ENCODE measurements around the gene NDUFV2. TPM values are rescaled to one million over a fixed set of nuclear protein-coding genes. Genes with fewer than 3 reads are reported as not detected.

NDUFV2 gene
- total RNA-seq (2021) (182 and 215 TPM in 2 replicates), Bru-seq, nascent RNA (percentile 97 among the genes with signal in this experiment), BruChase-seq, experiment 1, labeled RNA remaining after a 2-hour chase (percentile 98 among the genes with signal in this experiment), BruChase-seq, experiment 2, labeled RNA remaining after a 6-hour chase (percentile 96 among the genes with signal in this experiment)
- long read RNA-seq, transcript NDUFV2-201 (8 exons, 930 nt) = major isoform, 629 of 643 reads
- long read RNA-seq, partial matches to known transcripts = 7 of 643 reads
- long read RNA-seq, other reads (novel, unspliced or antisense) = 7 of 643 reads

DNA sequence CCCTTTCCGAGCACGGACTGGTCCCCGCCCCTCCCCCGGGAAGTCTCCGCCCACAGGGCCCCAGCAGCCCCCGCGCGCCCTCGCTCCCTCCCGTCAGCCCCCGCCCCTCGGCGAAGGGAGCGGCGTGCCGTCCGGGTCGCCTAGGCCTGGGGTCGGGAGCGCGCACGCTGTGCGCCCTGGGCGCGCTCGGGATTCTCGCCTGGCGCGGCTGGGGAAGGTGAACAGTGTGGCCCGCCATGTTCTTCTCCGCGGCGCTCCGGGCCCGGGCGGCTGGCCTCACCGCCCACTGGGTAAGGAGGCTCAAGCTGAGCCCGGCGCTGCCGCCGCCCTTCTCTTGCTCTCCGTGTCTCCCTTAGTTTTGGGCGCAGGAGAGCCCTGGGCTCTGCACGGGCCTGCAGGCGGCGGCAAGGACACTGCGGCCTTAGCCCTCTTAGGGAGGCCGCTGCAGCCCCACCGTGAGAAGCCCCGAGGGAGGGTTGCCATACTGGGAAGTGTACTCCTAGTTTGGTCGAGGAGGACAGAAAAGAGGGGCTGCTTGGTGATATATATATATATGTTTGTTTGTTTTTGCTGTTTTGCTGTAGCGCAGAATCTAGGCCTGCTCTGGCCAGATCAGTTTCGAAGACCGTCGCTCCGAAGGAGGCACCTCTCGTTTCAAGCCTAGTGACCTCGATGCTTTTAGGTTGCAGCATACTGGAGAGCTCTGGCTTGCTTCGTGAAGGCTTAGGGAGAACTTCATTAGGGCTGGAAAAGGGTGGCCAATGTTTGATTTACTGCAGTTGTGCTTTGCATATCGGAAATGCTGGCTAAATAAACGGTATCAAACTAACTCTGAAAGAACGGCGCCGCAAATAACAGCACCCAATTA is at the start of gene NDUFV2:
NDUFV2 (plus strand) TSS at position 192 of the 868 bp plus-strand sequence; CDS start at position 237, 45 bp downstream.
- peaks cover 5% of the 10 kb centered on the region; the same call in 1 of the 2 replicates for H3F3A ChIP-seq (ENCODE audit: insufficient read depth, low read depth)
- H3K9me3 ChIP-seq (ENCODE audit: insufficient read depth, low read depth) = no peaks in the 10 kb centered on the region
- H3K79me2 ChIP-seq (ENCODE audit: low read depth) = peaks cover 57% of the 10 kb centered on the region
- peak; percentile 81 to 99 for DNase-seq
- TF ChIP-seq, protein P1, sequence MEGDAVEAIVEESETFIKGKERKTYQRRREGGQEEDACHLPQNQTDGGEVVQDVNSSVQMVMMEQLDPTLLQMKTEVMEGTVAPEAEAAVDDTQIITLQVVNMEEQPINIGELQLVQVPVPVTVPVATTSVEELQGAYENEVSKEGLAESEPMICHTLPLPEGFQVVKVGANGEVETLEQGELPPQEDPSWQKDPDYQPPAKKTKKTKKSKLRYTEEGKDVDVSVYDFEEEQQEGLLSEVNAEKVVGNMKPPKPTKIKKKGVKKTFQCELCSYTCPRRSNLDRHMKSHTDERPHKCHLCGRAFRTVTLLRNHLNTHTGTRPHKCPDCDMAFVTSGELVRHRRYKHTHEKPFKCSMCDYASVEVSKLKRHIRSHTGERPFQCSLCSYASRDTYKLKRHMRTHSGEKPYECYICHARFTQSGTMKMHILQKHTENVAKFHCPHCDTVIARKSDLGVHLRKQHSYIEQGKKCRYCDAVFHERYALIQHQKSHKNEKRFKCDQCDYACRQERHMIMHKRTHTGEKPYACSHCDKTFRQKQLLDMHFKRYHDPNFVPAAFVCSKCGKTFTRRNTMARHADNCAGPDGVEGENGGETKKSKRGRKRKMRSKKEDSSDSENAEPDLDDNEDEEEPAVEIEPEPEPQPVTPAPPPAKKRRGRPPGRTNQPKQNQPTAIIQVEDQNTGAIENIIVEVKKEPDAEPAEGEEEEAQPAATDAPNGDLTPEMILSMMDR (conservative IDR thresholded peaks at IDR 0.05) = no peak
- TF ChIP-seq EZH2 (IDR thresholded peaks at IDR 0.05; ENCODE audit: low read depth) = no peak
- no peaks in the 10 kb centered on the region for H3K27me3 ChIP-seq (ENCODE audit: insufficient read depth, low read depth)
- H2AFZ ChIP-seq = peak within 1 kb of the TSS; percentile 100
- H3K27ac ChIP-seq = peak within 1 kb of the TSS; percentile 86
- H3K9me2 ChIP-seq (ENCODE audit: insufficient read depth) = no peaks in the 10 kb centered on the region
- TSS peak; percentile 64 for BruUV-seq (replicated peaks)
- H3K36me3 ChIP-seq (ENCODE audit: low read depth) = peaks cover 9% of the 10 kb centered on the region; the same call in 1 of the 2 replicates
- H3K4me2 ChIP-seq = peak within 1 kb of the TSS; percentile 99
- intact Hi-C loops (cut with micrococcal nuclease; ENCODE audit: unreplicated experiment) = loop anchor here (1.0 to 2.0 kb wide), 5 partner anchors 15 to 490 kb away; partner anchors contain the start of gene ANKRD12
- H4K20me1 ChIP-seq (ENCODE audit: insufficient read depth) = peaks cover 41% of the 10 kb centered on the region
- POLR2A ChIA-PET (ENCODE audit: unreplicated experiment) = interaction anchor here (0.7 kb wide), 1 partner anchor 12 kb away, joined by 3 read pairs; no protein-coding TSS in a partner anchor
- CTCF ChIA-PET = interaction anchor here (0.5 to 1.1 kb wide), 3 partner anchors 29 to 232 kb away, joined by 3 to 4 read pairs (median 4); partner anchors contain the start of gene TWSG1
- peak within 1 kb of the TSS; percentile 100 for H3K4me3 ChIP-seq
- peaks cover 40% of the 10 kb centered on the region for H3K4me1 ChIP-seq (replicated peaks; ENCODE audit: insufficient read depth)

DNA sequence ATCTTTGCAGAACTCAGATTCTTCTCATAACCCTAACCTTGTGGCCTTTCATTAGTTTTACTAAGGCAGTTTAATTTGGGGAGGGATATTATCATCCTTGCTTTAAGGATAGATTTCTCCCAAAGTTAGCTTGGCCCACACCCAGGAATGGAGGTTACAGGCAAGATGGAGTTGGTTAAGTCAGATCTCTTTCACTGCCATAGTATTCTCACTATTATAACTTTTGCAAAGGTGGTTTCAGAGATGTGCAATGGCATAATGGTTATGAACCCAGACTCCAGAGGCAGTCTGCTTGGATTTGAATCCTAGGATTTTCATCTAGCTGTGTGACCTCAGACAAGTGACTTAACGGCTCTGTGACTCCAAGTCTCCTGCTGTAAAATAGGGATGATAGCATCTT is 48.7 kb upstream of the NDUFV2 start:
- BruUV-seq (replicated peaks) = no TSS peak
- Histone ChIP-seq H3K4me2 (no peak overlapping the region), H3K4me3 (no peak overlapping the region), H4K20me1 (ENCODE audit: insufficient read depth) (no peaks in the 10 kb centered on the region), H3K27me3 (ENCODE audit: insufficient read depth, low read depth) (no peaks in the 10 kb centered on the region), H3F3A (ENCODE audit: insufficient read depth, low read depth) (peaks cover 18% of the 10 kb centered on the region), H3K79me2 (ENCODE audit: low read depth) (no peaks in the 10 kb centered on the region), H3K4me1 (replicated peaks; ENCODE audit: insufficient read depth) (peaks cover 19% of the 10 kb centered on the region), H3K36me3 (ENCODE audit: low read depth) (no peaks in the 10 kb centered on the region), H3K9me2 (ENCODE audit: insufficient read depth) (no peaks in the 10 kb centered on the region), H2AFZ (no peak overlapping the region), H3K9me3 (ENCODE audit: insufficient read depth, low read depth) (peaks cover 24% of the 10 kb centered on the region), H3K27ac (no peak overlapping the region)
- ChIA-PET CTCF (no interaction called here), POLR2A (ENCODE audit: unreplicated experiment) (no interaction called here)
- no peak for DNase-seq
- TF ChIP-seq, protein P1 (conservative IDR thresholded peaks at IDR 0.05) = no peak
- TF ChIP-seq EZH2 (IDR thresholded peaks at IDR 0.05; ENCODE audit: low read depth) = no peak
- intact Hi-C loops (cut with micrococcal nuclease; ENCODE audit: unreplicated experiment) = loop anchor here (2.0 kb wide), 2 partner anchors 71 to 399 kb away; no protein-coding TSS in a partner anchor

DNA sequence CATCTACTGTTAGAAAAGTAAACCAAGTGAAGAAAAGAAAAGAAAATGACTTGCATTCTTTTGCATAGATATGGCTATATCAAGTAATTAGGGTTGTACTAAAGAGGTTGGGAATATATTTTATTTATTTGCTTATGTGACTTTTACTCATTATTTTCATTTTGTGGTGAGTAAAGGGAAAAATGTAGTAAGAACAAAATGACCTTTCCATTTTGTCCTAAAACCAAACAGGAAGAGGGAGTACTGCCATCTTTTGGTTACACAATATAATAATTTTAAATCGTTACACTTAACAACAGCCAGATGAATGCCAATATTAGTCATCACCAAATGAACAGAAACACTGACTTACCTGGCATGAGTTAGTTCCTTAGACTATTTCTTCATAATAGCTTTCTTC is 47.3 kb upstream of the NDUFV2 start:
- peaks cover 19% of the 10 kb centered on the region for H3K4me1 ChIP-seq (replicated peaks; ENCODE audit: insufficient read depth)
- H2AFZ ChIP-seq = no peak overlapping the region
- intact Hi-C loops (cut with micrococcal nuclease; ENCODE audit: unreplicated experiment) = loop anchor here (2.0 kb wide), 2 partner anchors 72 to 400 kb away; no protein-coding TSS in a partner anchor
- DNase-seq = peak in 1 of 2 experiments; percentile 90
- no TSS peak for BruUV-seq (replicated peaks)
- no peak overlapping the region for H3K4me3 ChIP-seq
- H3K27me3 ChIP-seq (ENCODE audit: insufficient read depth, low read depth) = no peaks in the 10 kb centered on the region
- H3K36me3 ChIP-seq (ENCODE audit: low read depth) = no peaks in the 10 kb centered on the region
- TF ChIP-seq EZH2 (IDR thresholded peaks at IDR 0.05; ENCODE audit: low read depth) = no peak
- TF ChIP-seq, protein P1 (conservative IDR thresholded peaks at IDR 0.05) = no peak; the same call in 1 of the 2 replicates
- no peaks in the 10 kb centered on the region for H4K20me1 ChIP-seq (ENCODE audit: insufficient read depth)
- peaks cover 18% of the 10 kb centered on the region for H3F3A ChIP-seq (ENCODE audit: insufficient read depth, low read depth)
- H3K79me2 ChIP-seq (ENCODE audit: low read depth) = no peaks in the 10 kb centered on the region
- peaks cover 13% of the 10 kb centered on the region for H3K9me3 ChIP-seq (ENCODE audit: insufficient read depth, low read depth)
- POLR2A ChIA-PET (ENCODE audit: unreplicated experiment) = interaction anchor here (0.6 kb wide), 1 partner anchor 15 kb away, joined by 5 read pairs; no protein-coding TSS in a partner anchor
- H3K27ac ChIP-seq = peak overlapping the region; percentile 77
- CTCF ChIA-PET = interaction anchor here (0.6 to 0.7 kb wide), 3 partner anchors 33 to 315 kb away, joined by 3 to 4 read pairs (median 3); no protein-coding TSS in a partner anchor
- H3K9me2 ChIP-seq (ENCODE audit: insufficient read depth) = no peaks in the 10 kb centered on the region
- H3K4me2 ChIP-seq = peak overlapping the region; percentile 48

Data from PC-9 (cell line).